Fibroblast of lung (primary cell): ENCODE results near the gene SLC9A3. TPM values are rescaled to one million over a fixed set of nuclear protein-coding genes. Genes with fewer than 3 reads are reported as not detected.

ENCODE experiments used
- DNase-seq, 2 donors: peaks; one replicate each; pipeline versions ENCODE4 v3.0.0 to v3.0.0-alpha.2; 2010; ENCODE audit warnings: low read depth in 2 of 2
- H2AFZ ChIP-seq: 2 replicates; pipeline ENCODE4 v1.5.1; 2012; ENCODE audit warnings: low read length, control low read depth, inconsistent platforms
- H3K27ac ChIP-seq: 2 replicates; pipeline ENCODE4 v1.5.1; 2011; ENCODE audit warnings: low read length, control low read depth; ENCODE audit not compliant: insufficient read depth
- H3K27me3 ChIP-seq: 2 replicates; pipeline ENCODE4 v1.5.1; 2011; ENCODE audit warnings: mild to moderate bottlenecking, low read length; ENCODE audit not compliant: control insufficient read depth, insufficient read depth
- H3K36me3 ChIP-seq: 2 replicates; pipeline ENCODE4 v1.5.1; 2011; ENCODE audit warnings: low read length; ENCODE audit not compliant: control insufficient read depth, insufficient read depth
- H3K4me1 ChIP-seq: 2 replicates; pipeline ENCODE4 v1.5.1; 2011; ENCODE audit warnings: low read length; ENCODE audit not compliant: control insufficient read depth, insufficient read depth; ENCODE audit errors: extremely low read depth
- H3K4me2 ChIP-seq: 2 replicates; pipeline ENCODE4 v1.5.1; 2011; ENCODE audit warnings: low read length, control low read depth; ENCODE audit not compliant: insufficient read depth; ENCODE audit errors: extremely low read depth
- H3K4me3 ChIP-seq, 4 experiments: fragments of 200-600 bp in 1 of 4; sonication (generic) in 1 of 4; replicated peaks in 1 of 4; 2 replicates each; pipeline ENCODE4 v1.5.1; 2011 to 2016; ENCODE audit warnings: low read length in 4 of 4, low read depth in 3 of 4, mild to moderate bottlenecking in 3 of 4, control low read depth in 2 of 4, inconsistent platforms in 1 of 4, mixed read lengths in 1 of 4; ENCODE audit not compliant: insufficient read depth in 1 of 4; ENCODE audit errors: control extremely low read depth in 1 of 4
- H3K79me2 ChIP-seq: 2 replicates; pipeline ENCODE4 v1.5.1; 2012; ENCODE audit warnings: mild to moderate bottlenecking, low read length, inconsistent platforms; ENCODE audit not compliant: control insufficient read depth, insufficient read depth
- H3K9ac ChIP-seq: 2 replicates; pipeline ENCODE4 v1.5.1; 2011; ENCODE audit warnings: mild to moderate bottlenecking, low read length, control low read depth; ENCODE audit not compliant: insufficient read depth
- H3K9me3 ChIP-seq: 2 replicates; pipeline ENCODE4 v1.5.1; 2012; ENCODE audit warnings: low read depth, low read length; ENCODE audit not compliant: control insufficient read depth, insufficient read depth
- H4K20me1 ChIP-seq: 2 replicates; pipeline ENCODE4 v1.5.1; 2011; ENCODE audit warnings: low read length; ENCODE audit not compliant: control insufficient read depth, insufficient read depth; ENCODE audit errors: extremely low read depth
- EZH2 ChIP-seq: IDR thresholded peaks from 2 replicates; pipeline ENCODE4 v1.5.1; 2012; ENCODE audit warnings: low read length, control low read depth, mild to moderate bottlenecking; ENCODE audit errors: missing control alignments
- polyA plus RNA-seq, 2 donors: library from polyadenylated mRNA; depleted of rRNA in 1 of 2; stranded (reverse) in 1 of 2; unstranded in 1 of 2; fragments of >200 nt; gene quantifications; 2 replicates each; pipeline ENCODE4 v1.2.1, GENCODE V29; 2011 to 2012; ENCODE audit warnings: missing spikeins in 1 of 2
- total RNA-seq: library from RNA; depleted of rRNA; stranded (reverse); fragments of >200 nt; gene quantifications from 2 replicates; pipeline ENCODE4 v1.2.1, GENCODE V29; 2014
- TF ChIP-seq, protein P1 (sequence below), 2 donors: IDR thresholded peaks in 1 of 2; conservative IDR thresholded peaks in 1 of 2; 1 replicate in 1 of 2; 2 replicates in 1 of 2; pipeline ENCODE4 v1.5.1; 2011 to 2012; ENCODE audit warnings: low read length in 2 of 2, control low read depth in 1 of 2, inconsistent platforms in 1 of 2, low read depth in 1 of 2, mild to moderate bottlenecking in 1 of 2

Gene SLC9A3
- total and polyA plus RNA-seq, 2 donors (not counting 1 experiment from before 2014, with no cell fraction given) = 0.50 to 0.84 TPM

DNA sequence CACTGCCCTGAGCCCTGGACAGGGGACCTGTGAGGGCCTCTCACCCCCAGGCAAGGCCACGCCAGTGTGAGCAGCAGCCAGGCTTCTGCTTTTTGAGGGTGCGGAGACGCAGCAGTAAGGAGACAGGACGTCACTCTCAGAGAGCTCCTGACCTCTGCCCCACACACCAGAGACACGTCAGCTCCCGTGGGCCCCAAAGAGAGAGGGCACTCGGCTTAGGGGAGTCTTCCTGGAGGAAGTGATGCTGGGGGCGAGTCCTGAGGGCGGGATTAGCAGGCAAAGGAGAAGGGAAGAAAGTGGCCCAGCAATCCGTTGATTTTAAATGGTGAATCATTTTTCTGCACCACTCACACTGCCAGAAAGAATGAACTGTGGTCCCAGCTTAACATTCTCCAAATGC lies 24.0 kb upstream of the SLC9A3 start:
- Histone ChIP-seq H3K9ac (no peak overlapping the region), H3K4me2 (no peak overlapping the region), H2AFZ (no peak overlapping the region), H3K9me3 (no peaks in the 10 kb centered on the region), H3K27ac (no peak overlapping the region), H4K20me1 (no peaks in the 10 kb centered on the region), H3K4me3 (no peak overlapping the region), H3K27me3 (peaks cover 3% of the 10 kb centered on the region), H3K36me3 (no peaks in the 10 kb centered on the region), H3K4me1 (no peaks in the 10 kb centered on the region), H3K79me2 (no peaks in the 10 kb centered on the region)
- DNase-seq = no peak
- TF ChIP-seq, protein P1, sequence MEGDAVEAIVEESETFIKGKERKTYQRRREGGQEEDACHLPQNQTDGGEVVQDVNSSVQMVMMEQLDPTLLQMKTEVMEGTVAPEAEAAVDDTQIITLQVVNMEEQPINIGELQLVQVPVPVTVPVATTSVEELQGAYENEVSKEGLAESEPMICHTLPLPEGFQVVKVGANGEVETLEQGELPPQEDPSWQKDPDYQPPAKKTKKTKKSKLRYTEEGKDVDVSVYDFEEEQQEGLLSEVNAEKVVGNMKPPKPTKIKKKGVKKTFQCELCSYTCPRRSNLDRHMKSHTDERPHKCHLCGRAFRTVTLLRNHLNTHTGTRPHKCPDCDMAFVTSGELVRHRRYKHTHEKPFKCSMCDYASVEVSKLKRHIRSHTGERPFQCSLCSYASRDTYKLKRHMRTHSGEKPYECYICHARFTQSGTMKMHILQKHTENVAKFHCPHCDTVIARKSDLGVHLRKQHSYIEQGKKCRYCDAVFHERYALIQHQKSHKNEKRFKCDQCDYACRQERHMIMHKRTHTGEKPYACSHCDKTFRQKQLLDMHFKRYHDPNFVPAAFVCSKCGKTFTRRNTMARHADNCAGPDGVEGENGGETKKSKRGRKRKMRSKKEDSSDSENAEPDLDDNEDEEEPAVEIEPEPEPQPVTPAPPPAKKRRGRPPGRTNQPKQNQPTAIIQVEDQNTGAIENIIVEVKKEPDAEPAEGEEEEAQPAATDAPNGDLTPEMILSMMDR (conservative IDR thresholded peaks at IDR 0.05 in 1 of 2, IDR thresholded peaks at IDR 0.05 in 1 of 2; ENCODE audit: low read depth in 1 of 2, low read length in 2 of 2) = no peak
- no peak for TF ChIP-seq EZH2

DNA sequence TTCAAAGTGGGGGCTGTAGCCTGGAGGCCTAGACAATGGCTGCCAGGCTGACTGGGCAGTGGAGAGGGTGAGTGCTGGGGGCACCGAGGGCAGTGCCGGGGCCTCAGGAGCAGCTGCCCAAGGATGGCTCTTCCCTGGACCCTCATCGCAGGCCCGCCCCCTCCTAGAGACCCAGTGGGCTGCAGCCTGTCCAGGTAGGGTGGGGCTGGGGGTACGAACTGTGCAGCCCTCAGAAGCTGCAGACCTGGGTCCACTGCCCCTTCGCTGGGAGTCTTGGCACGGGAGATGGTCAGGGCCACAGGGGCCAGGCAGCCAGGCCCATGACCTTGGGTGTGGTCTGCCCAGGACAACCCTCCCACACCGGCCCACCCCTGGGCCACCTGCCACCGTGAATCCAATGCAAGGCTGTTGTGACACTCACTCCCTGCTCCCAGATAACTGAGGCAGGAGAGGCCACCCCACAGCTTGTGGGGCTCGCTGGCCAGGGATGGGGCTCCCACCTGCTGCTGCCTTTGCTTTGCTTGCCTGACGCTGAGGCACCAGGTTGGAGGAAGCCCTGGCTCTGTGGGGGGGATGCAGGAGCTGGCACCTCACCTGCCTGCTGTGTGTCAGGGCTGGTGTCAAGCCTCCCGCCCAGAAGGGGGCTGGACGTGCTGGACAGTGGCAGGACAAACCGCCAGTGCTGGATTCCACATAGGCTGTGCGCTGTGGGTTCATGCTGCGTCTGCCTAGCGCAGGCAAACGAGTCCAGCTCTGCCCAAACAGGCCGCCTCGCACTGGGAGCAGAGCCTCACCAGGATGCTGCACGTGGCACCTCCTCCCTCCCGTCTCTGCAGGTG lies 23.1 kb upstream of the SLC9A3 start:
- no peaks in the 10 kb centered on the region for H3K9me3 ChIP-seq
- H3K9ac ChIP-seq = no peak overlapping the region
- H4K20me1 ChIP-seq = no peaks in the 10 kb centered on the region
- peaks cover 3% of the 10 kb centered on the region for H3K27me3 ChIP-seq
- H2AFZ ChIP-seq = no peak overlapping the region
- no peak overlapping the region for H3K4me2 ChIP-seq
- no peaks in the 10 kb centered on the region for H3K79me2 ChIP-seq
- no peaks in the 10 kb centered on the region for H3K4me1 ChIP-seq
- H3K27ac ChIP-seq = no peak overlapping the region
- H3K36me3 ChIP-seq = no peaks in the 10 kb centered on the region
- no peak overlapping the region for H3K4me3 ChIP-seq
- no peak for DNase-seq
- TF ChIP-seq EZH2 = no peak
- TF ChIP-seq, protein P1 (conservative IDR thresholded peaks at IDR 0.05 in 1 of 2, IDR thresholded peaks at IDR 0.05 in 1 of 2; ENCODE audit: low read depth in 1 of 2, low read length in 2 of 2) = no peak

- TF ChIP-seq, protein P1 (conservative IDR thresholded peaks at IDR 0.05 in 1 of 2, IDR thresholded peaks at IDR 0.05 in 1 of 2; ENCODE audit: low read depth in 1 of 2, low read length in 2 of 2) = no peak
- no peak for TF ChIP-seq EZH2
- DNase-seq = no peak
- H3K9me3 ChIP-seq = no peaks in the 10 kb centered on the region
- H3K27ac ChIP-seq = no peak overlapping the region
- no peak overlapping the region for H3K4me3 ChIP-seq
- peaks cover 3% of the 10 kb centered on the region for H3K27me3 ChIP-seq
- H3K4me2 ChIP-seq = no peak overlapping the region
- no peak overlapping the region for H2AFZ ChIP-seq
- no peaks in the 10 kb centered on the region for H3K79me2 ChIP-seq
- no peaks in the 10 kb centered on the region for H4K20me1 ChIP-seq
- no peaks in the 10 kb centered on the region for H3K4me1 ChIP-seq
- no peaks in the 10 kb centered on the region for H3K36me3 ChIP-seq
- no peak overlapping the region for H3K9ac ChIP-seq
Measured at GRCh38 chr5:546376-546908, 22.2 kb upstream of the SLC9A3 start.
